ENCODE data around the gene C1orf210.

GRCh38 chr1:43250351-43250761 lies 35.0 kb downstream of the C1orf210 start:
- TF ChIP-seq CTCF (IDR thresholded peaks at IDR 0.05) (no peak), FOXP1 (CRISPR knock-in tag; IDR thresholded peaks at IDR 0.05; ENCODE audit: borderline replicate concordance) (no peak)
